ENCODE data around the gene SMIM32. TPM values are rescaled to one million over a fixed set of nuclear protein-coding genes. Genes with fewer than 3 reads are reported as not detected.

The SMIM32 gene
- total RNA-seq, 2 experiments from 2014 or later: not detected

GRCh38 chr5:136205061-136205702, 12.2 kb upstream of the SMIM32 start:
- peaks cover 14% of the 10 kb centered on the region for H3K27me3 Mint-ChIP-seq (ENCODE audit: low read depth)
- CTCF ChIA-PET: interaction anchor here (0.9 kb wide), 1 partner anchor 10 kb away, joined by 3 read pairs; no protein-coding TSS in a partner anchor
- H3K4me3 Mint-ChIP-seq: no peak overlapping the region
- H3K4me1 Mint-ChIP-seq (ENCODE audit: low read depth): no peaks in the 10 kb centered on the region
- no peak overlapping the region for H3K27ac Mint-ChIP-seq
- DNase-seq: no peak
- intact Hi-C loops (cut with micrococcal nuclease): no loop called here
- H3K36me3 Mint-ChIP-seq (ENCODE audit: low read depth): no peaks in the 10 kb centered on the region
- no peaks in the 10 kb centered on the region for H3K9me3 Mint-ChIP-seq

GRCh38 chr5:136203303-136203922, 10.5 kb upstream of the SMIM32 start:
- Mint-ChIP-seq H3K36me3 (ENCODE audit: low read depth) (no peaks in the 10 kb centered on the region), H3K27me3 (ENCODE audit: low read depth) (peaks cover 14% of the 10 kb centered on the region), H3K9me3 (no peaks in the 10 kb centered on the region), H3K27ac (no peak overlapping the region), H3K4me1 (ENCODE audit: low read depth) (no peaks in the 10 kb centered on the region), H3K4me3 (no peak overlapping the region)
- no peak for DNase-seq
- intact Hi-C loops (cut with micrococcal nuclease): no loop called here
- CTCF ChIA-PET: no interaction called here

GRCh38 chr5:136202469-136203205, 9.7 kb upstream of the SMIM32 start:
- no peak overlapping the region for H3K27ac Mint-ChIP-seq
- H3K27me3 Mint-ChIP-seq (ENCODE audit: low read depth): peaks cover 14% of the 10 kb centered on the region
- CTCF ChIA-PET: no interaction called here
- H3K36me3 Mint-ChIP-seq (ENCODE audit: low read depth): no peaks in the 10 kb centered on the region
- no peaks in the 10 kb centered on the region for H3K4me1 Mint-ChIP-seq (ENCODE audit: low read depth)
- DNase-seq: no peak
- no peak overlapping the region for H3K4me3 Mint-ChIP-seq
- intact Hi-C loops (cut with micrococcal nuclease): no loop called here
- no peaks in the 10 kb centered on the region for H3K9me3 Mint-ChIP-seq

- no peaks in the 10 kb centered on the region for H3K36me3 Mint-ChIP-seq (ENCODE audit: low read depth)
- no peaks in the 10 kb centered on the region for H3K9me3 Mint-ChIP-seq
- no peak overlapping the region for H3K4me3 Mint-ChIP-seq
- no peak for DNase-seq
- no peaks in the 10 kb centered on the region for H3K4me1 Mint-ChIP-seq (ENCODE audit: low read depth)
- CTCF ChIA-PET: no interaction called here
- H3K27ac Mint-ChIP-seq: no peak overlapping the region
- intact Hi-C loops (cut with micrococcal nuclease): no loop called here
- H3K27me3 Mint-ChIP-seq (ENCODE audit: low read depth): peaks cover 14% of the 10 kb centered on the region
Observed at GRCh38 chr5:136201870-136202269, 8.9 kb upstream of the SMIM32 start.

- no peak for DNase-seq
- intact Hi-C loops (cut with micrococcal nuclease): no loop called here
- Mint-ChIP-seq H3K4me3 (no peak overlapping the region), H3K9me3 (no peaks in the 10 kb centered on the region), H3K36me3 (ENCODE audit: low read depth) (no peaks in the 10 kb centered on the region), H3K4me1 (ENCODE audit: low read depth) (no peaks in the 10 kb centered on the region), H3K27me3 (ENCODE audit: low read depth) (peaks cover 14% of the 10 kb centered on the region), H3K27ac (no peak overlapping the region)
- CTCF ChIA-PET: interaction anchor here (0.8 kb wide), 1 partner anchor 11 kb away, joined by 4 read pairs; no protein-coding TSS in a partner anchor
Observed at GRCh38 chr5:136200761-136201160, 7.8 kb upstream of the SMIM32 start.

GRCh38 chr5:136200130-136200529, 7.2 kb upstream of the SMIM32 start:
- intact Hi-C loops (cut with micrococcal nuclease): no loop called here
- CTCF ChIA-PET: interaction anchor here (0.9 kb wide), 1 partner anchor 12 kb away, joined by 3 read pairs; no protein-coding TSS in a partner anchor
- Mint-ChIP-seq H3K9me3 (no peaks in the 10 kb centered on the region), H3K27ac (no peak overlapping the region), H3K27me3 (ENCODE audit: low read depth) (peaks cover 14% of the 10 kb centered on the region), H3K4me3 (no peak overlapping the region), H3K36me3 (ENCODE audit: low read depth) (no peaks in the 10 kb centered on the region), H3K4me1 (ENCODE audit: low read depth) (no peaks in the 10 kb centered on the region)
- DNase-seq: no peak

GRCh38 chr5:136199408-136199807, 6.4 kb upstream of the SMIM32 start:
- Mint-ChIP-seq H3K36me3 (ENCODE audit: low read depth) (no peaks in the 10 kb centered on the region), H3K27me3 (ENCODE audit: low read depth) (peaks cover 17% of the 10 kb centered on the region), H3K27ac (no peak overlapping the region), H3K4me1 (ENCODE audit: low read depth) (no peaks in the 10 kb centered on the region), H3K4me3 (no peak overlapping the region), H3K9me3 (no peaks in the 10 kb centered on the region)
- no peak for DNase-seq
- CTCF ChIA-PET: interaction anchor here (0.9 kb wide), 1 partner anchor 12 kb away, joined by 3 read pairs; no protein-coding TSS in a partner anchor
- intact Hi-C loops (cut with micrococcal nuclease): no loop called here

GRCh38 chr5:136198453-136198852, 5.5 kb upstream of the SMIM32 start:
- CTCF ChIA-PET: no interaction called here
- Mint-ChIP-seq H3K27me3 (ENCODE audit: low read depth) (peaks cover 19% of the 10 kb centered on the region), H3K9me3 (no peaks in the 10 kb centered on the region), H3K27ac (no peak overlapping the region), H3K4me1 (ENCODE audit: low read depth) (no peaks in the 10 kb centered on the region), H3K36me3 (ENCODE audit: low read depth) (no peaks in the 10 kb centered on the region), H3K4me3 (no peak overlapping the region)
- no peak for DNase-seq
- intact Hi-C loops (cut with micrococcal nuclease): no loop called here

GRCh38 chr5:136197462-136198142, 4.6 kb upstream of the SMIM32 start:
- Mint-ChIP-seq H3K27me3 (ENCODE audit: low read depth) (peaks cover 22% of the 10 kb centered on the region), H3K36me3 (ENCODE audit: low read depth) (no peaks in the 10 kb centered on the region), H3K4me1 (ENCODE audit: low read depth) (no peaks in the 10 kb centered on the region), H3K9me3 (no peaks in the 10 kb centered on the region), H3K4me3 (no peak overlapping the region), H3K27ac (no peak overlapping the region)
- CTCF ChIA-PET: no interaction called here
- intact Hi-C loops (cut with micrococcal nuclease): no loop called here
- DNase-seq: no peak

GRCh38 chr5:136195971-136196820, 3.2 kb upstream of the SMIM32 start:
- Mint-ChIP-seq H3K27ac (no peak overlapping the region), H3K27me3 (ENCODE audit: low read depth) (peaks cover 25% of the 10 kb centered on the region), H3K36me3 (ENCODE audit: low read depth) (no peaks in the 10 kb centered on the region), H3K4me1 (ENCODE audit: low read depth) (no peaks in the 10 kb centered on the region), H3K4me3 (no peak overlapping the region), H3K9me3 (no peaks in the 10 kb centered on the region)
- DNase-seq: no peak
- CTCF ChIA-PET: no interaction called here
- intact Hi-C loops (cut with micrococcal nuclease): no loop called here

GRCh38 chr5:136194576-136194975, 1.6 kb upstream of the SMIM32 start:
- intact Hi-C loops (cut with micrococcal nuclease): no loop called here
- Mint-ChIP-seq H3K27me3 (ENCODE audit: low read depth) (peaks cover 29% of the 10 kb centered on the region), H3K36me3 (ENCODE audit: low read depth) (no peaks in the 10 kb centered on the region), H3K4me3 (no peak overlapping the region), H3K27ac (no peak overlapping the region), H3K9me3 (no peaks in the 10 kb centered on the region), H3K4me1 (ENCODE audit: low read depth) (no peaks in the 10 kb centered on the region)
- DNase-seq: no peak
- CTCF ChIA-PET: no interaction called here

Data from activated naive CD4-positive, alpha-beta T cell treated with anti-CD3 and anti-CD28 coated beads for 36 hours (primary cell).